GM21619 (cell line): Measurements from ENCODE around the gene MAP2K3.

Experiments used
- ATAC-seq: cut with Tn5 transposase; IDR thresholded peaks from one replicate; pipeline ENCODE4 v1.9.1; 2021; ENCODE audit not compliant: unreplicated experiment

Gene MAP2K3

GRCh38 chr17:21284319-21285163 lies at the start of gene MAP2K3:
Gene MAP2K3, plus strand, starts transcription at chr17:21284711. Its CDS starts 210 bp downstream, at chr17:21284921.
- peak; percentile 69 for ATAC-seq

GRCh38 chr17:21235921-21236320 lies 48.6 kb upstream of the MAP2K3 start:
- no peak for ATAC-seq

- ATAC-seq, result no peak
Observed at GRCh38 chr17:21239680-21240368, 44.7 kb upstream of the MAP2K3 start.

- ATAC-seq, result no peak
Observed at GRCh38 chr17:21240369-21241055, 44.0 kb upstream of the MAP2K3 start.

- no peak for ATAC-seq
Observed at GRCh38 chr17:21241564-21241963, 42.9 kb upstream of the MAP2K3 start.

GRCh38 chr17:21242026-21242697 lies 42.3 kb upstream of the MAP2K3 start:
- no peak for ATAC-seq

GRCh38 chr17:21242780-21243515 lies 41.6 kb upstream of the MAP2K3 start:
- ATAC-seq, result no peak

- no peak for ATAC-seq
Observed at GRCh38 chr17:21243516-21244303, 40.8 kb upstream of the MAP2K3 start.

- no peak for ATAC-seq
Observed at GRCh38 chr17:21245639-21246084, 38.8 kb upstream of the MAP2K3 start.

- ATAC-seq, result no peak
Observed at GRCh38 chr17:21246698-21247097, 37.8 kb upstream of the MAP2K3 start.

GRCh38 chr17:21247552-21248258 lies 36.8 kb upstream of the MAP2K3 start:
- ATAC-seq, result no peak

- ATAC-seq, result no peak
Observed at GRCh38 chr17:21248500-21248899, 36.0 kb upstream of the MAP2K3 start.

GRCh38 chr17:21249086-21249795 lies 35.3 kb upstream of the MAP2K3 start:
- ATAC-seq, result no peak

- no peak for ATAC-seq
Observed at GRCh38 chr17:21249920-21250703, 34.4 kb upstream of the MAP2K3 start.

- ATAC-seq, result no peak
Observed at GRCh38 chr17:21250854-21251253, 33.7 kb upstream of the MAP2K3 start.

- ATAC-seq, result no peak
Observed at GRCh38 chr17:21251337-21252010, 33.0 kb upstream of the MAP2K3 start.

- ATAC-seq, result no peak
Observed at GRCh38 chr17:21252289-21252795, 32.2 kb upstream of the MAP2K3 start.
